ENCODE data around the gene DCPS.
"Not testable (repeated sequence)": the region's sequence is repeated elsewhere in the genome, so short reads cannot be mapped to it uniquely, and the experiment has no call there.

GRCh38 chr11:126394634-126395072, 90.8 kb downstream of the DCPS start:
- not testable (repeated sequence) for TF ChIP-seq POLR2A, CTCF, POLR2AphosphoS5, EP300 (IDR thresholded peaks at IDR 0.05)

Measured in sigmoid colon (tissue), 4 donors.